PFSK-1 (cell line): Measurements from ENCODE around the gene WNT3A.

Source experiments
- REST ChIP-seq, 2 experiments: IDR thresholded peaks; 2 replicates each; pipeline versions ENCODE4 v1.6.1 to v1.8.0; 2011 to 2012; ENCODE audit warnings: low read depth in 2 of 2, low read length in 2 of 2, control low read depth in 1 of 2, inconsistent platforms in 1 of 2, mild to moderate bottlenecking in 1 of 2, moderate library complexity in 1 of 2; ENCODE audit not compliant: insufficient read depth in 1 of 2
- TAF1 ChIP-seq: IDR thresholded peaks from 2 replicates; pipeline ENCODE4 v1.6.1; 2012; ENCODE audit warnings: low read length, control low read depth, borderline replicate concordance; ENCODE audit not compliant: insufficient read depth

DNA sequence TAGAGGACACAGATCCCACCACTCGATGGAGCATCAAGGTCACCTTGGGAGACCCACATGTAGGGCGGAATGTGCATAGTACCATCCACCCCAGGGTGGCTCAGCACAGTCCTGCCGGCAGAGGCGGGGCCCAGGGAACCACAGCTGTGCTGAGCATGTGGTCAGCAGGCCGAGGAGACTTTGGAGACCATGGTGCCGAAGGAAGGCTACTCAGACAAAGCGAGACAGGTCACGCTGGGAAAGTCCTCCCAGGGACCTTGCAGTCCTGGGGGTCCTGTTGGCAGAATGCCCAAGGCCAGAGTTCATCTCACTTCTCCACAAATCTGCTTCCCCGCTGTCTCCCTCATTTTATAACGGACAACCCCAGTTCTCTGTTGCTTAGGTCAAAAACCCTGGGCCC is 22.5 kb downstream of the WNT3A start:
- TF ChIP-seq REST (IDR thresholded peaks at IDR 0.05; ENCODE audit: insufficient read depth in 1 of 2, low read depth in 2 of 2, low read length in 2 of 2) (no peak), TAF1 (no peak)
